Breast epithelium (tissue), 3 donors: ENCODE data around the gene STXBP4.

Experiments used
- POLR2A ChIP-seq: fragments of 450-650 bp; IDR thresholded peaks from one replicate; pipeline ENCODE4 v1.6.1; 2016; ENCODE audit warnings: antibody characterized with exemption, mild to moderate bottlenecking, moderate library complexity
- POLR2AphosphoS5 ChIP-seq, 3 donors: sonication (generic); formaldehyde crosslinking; IDR thresholded peaks; one replicate each; pipeline ENCODE4 v1.6.1; 2017; ENCODE audit warnings: antibody characterized with exemption in 3 of 3

- TF ChIP-seq POLR2A (no peak), POLR2AphosphoS5 (IDR thresholded peaks at IDR 0.05) (no peak)
Observed at GRCh38 chr17:54971901-54972300, 3.3 kb downstream of the STXBP4 start.
